ENCODE results near the gene CACNG7. TPM values are rescaled to one million over a fixed set of nuclear protein-coding genes. Genes with fewer than 3 reads are reported as not detected.
A peak's percentile ranks its signal among the peaks of the same experiment; 100 is the strongest.

The CACNG7 gene
- total RNA-seq, 6 experiments from 2014 or later, result not detected

- Histone ChIP-seq H3K4me3 (no peak within 1 kb of the TSS), H3K27ac (no peak within 1 kb of the TSS), H3K9me3 (no peaks in the 10 kb centered on the region), H3K36me3 (no peaks in the 10 kb centered on the region), H3K27me3 (peaks cover 0 to 15% of the 10 kb centered on the region in 2 donors), H3K4me1 (no peaks in the 10 kb centered on the region)
- intact Hi-C loops (cut with DNase I), result no loop called here
- 6% methylated on average over 12 of the region's 66 CpGs for WGBS (ENCODE audit: insufficient coverage, low coverage, low lambda C conversion rate, missing lambda C conversion rate)
- peak in 1 of 3 donors; percentile 31 for DNase-seq
- TF ChIP-seq POLR2A (IDR thresholded peaks at IDR 0.05) (no peak), CTCF (IDR thresholded peaks at IDR 0.05) (no peak)
- ATAC-seq, result peak in 1 of 4 donors; percentile 29
These were observed 82.4 kb downstream of the CACNG7 start, which contains the start of gene CACNG6 for GRCh38 chr19:53991224-53992113. TSS of gene CACNG6 (plus strand) at chr19:53991637. CDS start at chr19:53992878, 1,241 bp downstream.

- no peak overlapping the region for H3K27ac ChIP-seq
- intact Hi-C loops (cut with DNase I), result no loop called here
- no peaks in the 10 kb centered on the region for H3K9me3 ChIP-seq
- WGBS (ENCODE audit: insufficient coverage, low coverage, low lambda C conversion rate, missing lambda C conversion rate), result 54% methylated on average over 5 of the region's 9 CpGs
- no peaks in the 10 kb centered on the region for H3K4me1 ChIP-seq
- ATAC-seq, result no peak
- peaks cover 0 to 15% of the 10 kb centered on the region in 2 donors for H3K27me3 ChIP-seq
- no peak for TF ChIP-seq CTCF (IDR thresholded peaks at IDR 0.05)
- no peak for TF ChIP-seq POLR2A (IDR thresholded peaks at IDR 0.05)
- H3K36me3 ChIP-seq, result no peaks in the 10 kb centered on the region
- DNase-seq, result no peak
- H3K4me3 ChIP-seq, result no peak overlapping the region
These were observed 83.1 kb downstream of the CACNG7 start for GRCh38 chr19:53992211-53992610.

DNA sequence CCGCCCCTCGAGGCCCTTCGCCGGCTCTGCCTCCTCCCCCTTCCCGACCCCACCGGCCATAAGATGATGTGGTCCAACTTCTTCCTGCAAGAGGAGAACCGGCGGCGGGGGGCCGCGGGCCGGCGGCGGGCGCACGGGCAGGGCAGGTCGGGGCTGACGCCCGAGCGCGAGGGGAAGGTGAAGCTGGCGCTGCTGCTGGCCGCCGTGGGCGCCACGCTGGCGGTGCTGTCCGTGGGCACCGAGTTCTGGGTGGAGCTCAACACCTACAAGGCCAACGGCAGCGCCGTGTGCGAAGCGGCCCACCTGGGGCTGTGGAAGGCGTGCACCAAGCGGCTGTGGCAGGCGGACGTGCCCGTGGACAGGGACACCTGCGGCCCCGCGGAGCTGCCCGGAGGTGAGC, 83.7 kb downstream of the CACNG7 start:
- WGBS (ENCODE audit: insufficient coverage, low coverage, low lambda C conversion rate, missing lambda C conversion rate), result 13% methylated on average over 4 of the region's 43 CpGs
- TF ChIP-seq CTCF (IDR thresholded peaks at IDR 0.05) (no peak), POLR2A (IDR thresholded peaks at IDR 0.05) (no peak)
- peaks cover 0 to 15% of the 10 kb centered on the region in 2 donors for H3K27me3 ChIP-seq
- no peaks in the 10 kb centered on the region for H3K9me3 ChIP-seq
- intact Hi-C loops (cut with DNase I), result no loop called here
- H3K36me3 ChIP-seq, result no peaks in the 10 kb centered on the region
- H3K27ac ChIP-seq, result no peak overlapping the region
- DNase-seq (no peak), ATAC-seq (no peak)
- H3K4me3 ChIP-seq, result no peak overlapping the region
- H3K4me1 ChIP-seq, result no peaks in the 10 kb centered on the region

GRCh38 chr19:53993448-53993847, 84.4 kb downstream of the CACNG7 start:
- WGBS (ENCODE audit: insufficient coverage, low coverage, low lambda C conversion rate, missing lambda C conversion rate), result 26% methylated on average over 3 of the region's 3 CpGs

More at GRCh38 chr19:53993448-53993847, 84.4 kb downstream of the CACNG7 start:
- no peak for DNase-seq
- H3K9me3 ChIP-seq, result no peaks in the 10 kb centered on the region
- no peaks in the 10 kb centered on the region for H3K36me3 ChIP-seq
- TF ChIP-seq POLR2A (IDR thresholded peaks at IDR 0.05) (no peak), CTCF (IDR thresholded peaks at IDR 0.05) (no peak)
- no peak for ATAC-seq
- H3K4me1 ChIP-seq, result no peaks in the 10 kb centered on the region
- H3K27me3 ChIP-seq, result peaks cover 0 to 15% of the 10 kb centered on the region in 2 donors
- intact Hi-C loops (cut with DNase I), result no loop called here
- no peak overlapping the region for H3K4me3 ChIP-seq
- no peak overlapping the region for H3K27ac ChIP-seq

MicroRNAs encoded within 50 kb of the gene (microRNA counts, 767-probe panel; counts per million panel counts)
- 237 counts per million for microRNA hsa-miR-935

Other genes with a start within 250 kb of the CACNG7 start
- gene NLRP12, start 85.0 kb upstream of the CACNG7 start, total RNA-seq, result under 1 TPM; 0.20 to 0.56 (median 0.34) TPM
- 10 to 100 TPM; 15.4 to 38.3 (median 20.9) TPM for gene MYADM, start 41.4 kb upstream of the CACNG7 start, total RNA-seq
- not detected for gene PRKCG, start 27.1 kb upstream of the CACNG7 start, total RNA-seq
- under 1 TPM in 1 of 6 experiments, not detected in 5; 0.02 TPM for gene CACNG8, start 53.7 kb downstream of the CACNG7 start, total RNA-seq
- not detected for gene CACNG6, start 82.4 kb downstream of the CACNG7 start, total RNA-seq
- under 1 TPM in 1 of 6 experiments, not detected in 5; 0.37 TPM for gene VSTM1, start 154.6 kb downstream of the CACNG7 start, total RNA-seq
- not detected for gene TARM1, start 172.1 kb downstream of the CACNG7 start, total RNA-seq
- 1 to 10 TPM in 3 of 6 experiments, under 1 TPM in 3; 0.53 to 2.6 (median 1.0) TPM for gene OSCAR, start 191.5 kb downstream of the CACNG7 start, total RNA-seq
- gene NDUFA3, start 193.6 kb downstream of the CACNG7 start, total RNA-seq, result 10 to 100 TPM; 29.2 to 77.3 (median 70.1) TPM
- gene TFPT, start 206.4 kb downstream of the CACNG7 start, total RNA-seq, result 1 to 10 TPM; 3.5 to 8.2 (median 5.7) TPM
- gene PRPF31, start 206.5 kb downstream of the CACNG7 start, total RNA-seq, result 10 to 100 TPM; 22.1 to 34.9 (median 27.9) TPM
- 10 to 100 TPM in 5 of 6 experiments, 1 to 10 TPM in 1; 7.1 to 21.6 (median 15.5) TPM for gene CNOT3, start 228.5 kb downstream of the CACNG7 start, total RNA-seq

Data from right lobe of liver (tissue), 6 donors.